WI38 (cell line): ENCODE measurements around the gene TMEM45B.

Experiments used
- H3K4me3 ChIP-seq: 2 replicates; pipeline ENCODE4 v1.5.1; 2011; ENCODE audit warnings: low read depth, mild to moderate bottlenecking, control low read depth, low read length
- CTCF ChIP-seq: IDR thresholded peaks from 2 replicates; pipeline ENCODE4 v1.5.1; 2012; ENCODE audit warnings: low read depth, mild to moderate bottlenecking, control low read depth, low read length

Gene TMEM45B

GRCh38 chr11:129896062-129896461 lies 80.4 kb downstream of the TMEM45B start:
- no peak for TF ChIP-seq CTCF
- H3K4me3 ChIP-seq, result peak overlapping the region; percentile 93

GRCh38 chr11:129905402-129905801 lies 89.8 kb downstream of the TMEM45B start:
- no peak for TF ChIP-seq CTCF
- H3K4me3 ChIP-seq, result no peak overlapping the region
